Muscle of leg (tissue), 11 donors: ENCODE results near the gene TRPM5. TPM values are rescaled to one million over a fixed set of nuclear protein-coding genes. Genes with fewer than 3 reads are reported as not detected.

Experiments
- DNase-seq: peaks from one replicate; pipeline ENCODE4 v3.0.0; 2013
- H3K27ac ChIP-seq: one replicate; pipeline ENCODE4 v1.5.1; 2013; ENCODE audit warnings: mild to moderate bottlenecking, low read length, control low read depth
- H3K27me3 ChIP-seq: one replicate; pipeline ENCODE4 v1.6.1; 2013; ENCODE audit warnings: low read length; ENCODE audit not compliant: control insufficient read depth, insufficient read depth
- H3K36me3 ChIP-seq: one replicate; pipeline ENCODE4 v1.6.1; 2013; ENCODE audit warnings: low read length; ENCODE audit not compliant: control insufficient read depth, insufficient read depth
- H3K4me1 ChIP-seq: one replicate; pipeline ENCODE4 v1.6.1; 2013; ENCODE audit warnings: low read length; ENCODE audit not compliant: control insufficient read depth, insufficient read depth
- H3K4me3 ChIP-seq: one replicate; pipeline ENCODE4 v1.5.1; 2013; ENCODE audit warnings: low read length, control low read depth
- H3K9me3 ChIP-seq: replicated peaks from 2 replicates; pipeline ENCODE4 v1.6.1; 2013; ENCODE audit warnings: low read depth, low read length; ENCODE audit not compliant: control insufficient read depth
- WGBS: methylation state at CpG from one replicate; pipeline ENCODE4 v1.1.5; 2013; ENCODE audit warnings: missing lambda C conversion rate; ENCODE audit not compliant: insufficient coverage; 5-methylcytosine and 5-hydroxymethylcytosine counted together
- polyA plus RNA-seq, 8 donors: library from polyadenylated mRNA; unstranded; fragments of 120-200 nt; gene quantifications; one replicate each; pipeline versions ENCODE4 v1.2.1 to v1.2.3, GENCODE V29; 2013; ENCODE audit warnings: inconsistent platforms in 1 of 8, low replicate concordance in 1 of 8; ENCODE audit not compliant: insufficient read length in 8 of 8, insufficient read depth in 1 of 8
- total RNA-seq: library from RNA; stranded (reverse); fragments of 120-200 nt; gene quantifications from one replicate; pipeline ENCODE4 v1.2.4, GENCODE V29; 2013

TRPM5 gene
- total and polyA plus RNA-seq, 9 donors, result under 0.01 to 0.05 (median 0.04) TPM; not detected in 5

DNA sequence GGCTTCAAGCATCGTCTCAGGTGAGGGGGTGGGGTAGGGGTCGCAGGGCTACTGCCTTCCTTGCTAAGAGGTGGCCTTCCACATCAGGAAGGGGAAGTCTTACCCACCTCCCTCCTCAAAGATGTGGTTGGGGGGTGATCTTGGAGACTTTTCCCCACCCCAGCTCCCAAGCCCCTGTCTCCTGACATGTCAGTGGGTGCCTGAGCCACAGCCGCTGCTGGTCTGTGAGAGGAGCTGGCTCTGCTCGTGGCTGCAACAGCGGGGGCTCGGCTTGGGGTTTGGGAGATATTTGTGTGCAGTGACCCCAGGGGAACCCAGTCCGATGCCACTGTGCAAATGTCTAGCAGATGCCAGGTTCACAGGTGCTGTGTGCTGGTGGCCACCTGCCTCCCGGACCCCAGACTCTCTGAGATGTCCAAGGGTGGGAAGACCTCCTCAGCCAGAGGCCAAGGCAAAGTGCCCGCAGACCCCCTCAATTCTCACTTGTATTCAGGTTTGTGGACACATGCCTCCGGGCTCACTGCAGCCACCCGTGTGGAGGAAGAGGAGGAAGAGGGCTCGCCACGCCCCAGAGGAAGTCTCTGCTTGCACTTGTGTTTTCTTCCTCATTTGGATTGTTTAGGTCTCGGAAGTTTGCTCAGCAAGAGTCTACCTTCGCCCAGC, 2.4 kb upstream of the TRPM5 start:
- no peaks in the 10 kb centered on the region for H3K36me3 ChIP-seq
- H3K27me3 ChIP-seq, result peaks cover 46% of the 10 kb centered on the region
- WGBS, result 66% methylated on average over 10 of the region's 15 CpGs
- no peaks in the 10 kb centered on the region for H3K9me3 ChIP-seq
- DNase-seq, result no peak
- H3K4me3 ChIP-seq, result no peak overlapping the region
- peaks cover 34% of the 10 kb centered on the region for H3K4me1 ChIP-seq
- H3K27ac ChIP-seq, result no peak overlapping the region

DNA sequence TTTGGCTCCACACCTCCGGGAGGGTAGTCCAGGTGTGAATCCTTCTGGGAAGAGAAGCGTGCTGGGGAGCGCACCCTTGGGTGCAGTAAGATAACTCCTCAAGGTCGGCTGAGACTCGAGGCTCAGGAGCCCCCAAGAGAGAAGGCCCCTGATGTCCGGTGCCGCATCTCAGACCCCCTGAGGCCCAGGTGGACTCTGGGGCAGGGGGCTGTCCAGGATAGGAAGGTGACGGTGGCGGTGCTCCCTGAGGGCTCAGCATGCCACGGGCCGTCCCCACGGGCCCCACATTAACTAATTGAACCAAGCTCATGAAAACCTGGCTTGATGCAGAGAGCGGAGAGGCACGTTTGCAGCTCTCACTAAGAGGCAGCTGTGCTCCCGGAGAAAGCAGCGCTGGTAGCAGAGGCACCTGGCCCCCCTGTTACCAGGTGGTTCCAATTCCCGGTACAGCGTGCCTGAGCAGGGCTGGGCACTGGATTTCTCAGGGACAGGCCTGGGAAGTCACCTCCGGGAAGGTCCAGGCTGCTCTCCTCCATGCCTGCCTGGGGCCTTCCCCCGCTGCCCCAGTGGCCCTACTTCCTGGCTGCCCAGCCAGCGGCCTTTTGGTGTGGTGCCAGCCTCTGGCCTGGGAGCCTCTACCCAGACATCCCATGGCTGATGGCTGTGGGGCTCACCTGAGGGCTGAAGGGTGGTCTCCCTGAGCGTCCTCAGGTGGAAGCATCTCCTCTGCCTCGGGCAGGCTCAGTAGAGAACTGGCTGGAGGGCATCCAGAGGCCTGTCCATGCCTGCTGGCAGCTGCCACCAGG, 1.6 kb upstream of the TRPM5 start:
- Histone ChIP-seq H3K9me3 (no peaks in the 10 kb centered on the region), H3K36me3 (no peaks in the 10 kb centered on the region), H3K27ac (no peak overlapping the region), H3K4me3 (peak overlapping the region; percentile 16), H3K4me1 (peaks cover 29% of the 10 kb centered on the region), H3K27me3 (peaks cover 45% of the 10 kb centered on the region)
- 46% methylated on average over 17 of the region's 23 CpGs for WGBS
- no peak for DNase-seq

DNA sequence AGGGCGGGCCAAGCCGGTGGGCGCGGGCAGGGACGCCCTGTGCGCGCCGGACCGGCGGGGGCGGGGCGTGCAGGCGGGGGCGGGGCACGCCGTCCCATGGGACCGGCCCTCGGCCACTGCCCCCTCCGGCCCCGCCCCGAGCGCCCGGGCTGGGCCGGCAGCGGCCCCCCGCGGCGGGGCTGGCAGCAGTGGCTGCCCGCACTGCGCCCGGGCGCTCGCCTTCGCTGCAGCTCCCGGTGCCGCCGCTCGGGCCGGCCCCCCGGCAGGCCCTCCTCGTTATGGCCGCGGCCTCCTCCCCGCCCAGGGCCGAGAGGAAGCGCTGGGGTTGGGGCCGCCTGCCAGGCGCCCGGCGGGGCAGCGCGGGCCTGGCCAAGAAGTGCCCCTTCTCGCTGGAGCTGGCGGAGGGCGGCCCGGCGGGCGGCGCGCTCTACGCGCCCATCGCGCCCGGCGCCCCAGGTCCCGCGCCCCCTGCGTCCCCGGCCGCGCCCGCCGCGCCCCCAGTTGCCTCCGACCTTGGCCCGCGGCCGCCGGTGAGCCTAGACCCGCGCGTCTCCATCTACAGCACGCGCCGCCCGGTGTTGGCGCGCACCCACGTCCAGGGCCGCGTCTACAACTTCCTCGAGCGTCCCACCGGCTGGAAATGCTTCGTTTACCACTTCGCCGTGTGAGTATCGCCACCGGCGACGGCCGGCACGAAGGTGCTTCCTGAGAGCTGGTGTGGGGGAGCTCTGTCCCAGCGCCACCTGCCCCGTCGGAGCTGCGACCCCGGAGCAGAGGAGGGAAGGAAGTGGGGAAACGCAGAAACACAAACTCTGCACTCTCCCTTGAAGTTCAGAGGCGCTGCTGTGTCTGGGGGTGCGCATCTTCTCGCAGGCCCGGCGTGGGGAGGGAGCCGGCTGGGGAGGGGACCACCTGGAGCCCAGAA, 769 bp upstream of the TRPM5 start, which contains the start of gene KCNQ1:
TSS of gene KCNQ1 (plus strand) at position 188 of the 925 bp plus-strand sequence. CDS start at position 279, 91 bp downstream.
- Histone ChIP-seq H3K27me3 (peaks cover 47% of the 10 kb centered on the region), H3K9me3 (no peaks in the 10 kb centered on the region), H3K4me1 (peaks cover 29% of the 10 kb centered on the region), H3K27ac (no peak within 1 kb of the TSS), H3K36me3 (no peaks in the 10 kb centered on the region), H3K4me3 (peak within 1 kb of the TSS; percentile 16)
- DNase-seq, result peak; percentile 39
- 2% methylated on average over 115 of the region's 116 CpGs for WGBS

DNA sequence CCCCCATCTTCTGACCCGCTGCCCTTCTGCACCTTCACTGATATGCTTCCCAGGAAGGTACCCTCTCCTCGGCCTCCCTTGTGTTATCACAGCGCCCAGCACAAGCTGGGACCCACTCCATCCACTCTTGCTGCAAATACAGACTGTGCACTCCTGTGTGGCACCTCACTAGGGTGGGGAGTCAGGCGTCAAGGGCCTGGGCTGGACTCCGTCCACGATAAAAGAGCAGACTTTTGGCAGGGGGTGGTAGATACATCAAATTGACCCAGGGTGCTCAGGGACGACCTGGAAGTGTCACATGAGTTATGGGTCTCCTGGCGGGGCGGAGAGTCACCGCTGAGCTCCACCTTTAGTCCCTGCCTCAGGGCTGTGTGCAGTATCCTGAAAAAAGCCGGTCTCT, 908 bp downstream of the TRPM5 start:
- 57% methylated on average over 11 of the region's 11 CpGs for WGBS
- no peak for DNase-seq
- Histone ChIP-seq H3K9me3 (no peaks in the 10 kb centered on the region), H3K27me3 (peaks cover 43% of the 10 kb centered on the region), H3K4me3 (no peak overlapping the region), H3K4me1 (peaks cover 21% of the 10 kb centered on the region), H3K36me3 (no peaks in the 10 kb centered on the region), H3K27ac (no peak overlapping the region)

DNA sequence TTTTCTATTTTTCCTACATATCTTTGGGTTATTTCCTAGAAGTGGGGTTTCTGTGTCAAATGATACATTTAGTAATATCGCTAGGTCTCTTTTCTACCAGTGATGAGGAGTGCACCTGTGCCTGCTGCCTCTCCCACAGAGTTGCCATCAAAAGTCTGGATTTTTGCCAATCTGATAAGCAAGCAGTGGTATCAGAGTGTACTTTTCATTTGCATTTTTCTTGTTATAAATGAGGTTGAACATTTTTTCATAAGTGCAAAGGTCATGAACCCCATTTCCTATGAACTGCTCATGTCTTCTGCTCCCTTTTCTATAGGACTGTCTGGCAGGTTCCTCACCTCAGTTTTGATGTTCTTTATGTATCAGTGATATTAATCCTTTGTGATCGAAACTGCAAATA, 1.7 kb downstream of the TRPM5 start:
- DNase-seq, result no peak
- no peaks in the 10 kb centered on the region for H3K9me3 ChIP-seq
- H3K27me3 ChIP-seq, result peaks cover 42% of the 10 kb centered on the region
- H3K27ac ChIP-seq, result no peak overlapping the region
- no CpG with 5 or more reads among the region's 2 CpGs for WGBS
- H3K4me1 ChIP-seq, result peaks cover 12% of the 10 kb centered on the region
- H3K4me3 ChIP-seq, result no peak overlapping the region
- H3K36me3 ChIP-seq, result no peaks in the 10 kb centered on the region

DNA sequence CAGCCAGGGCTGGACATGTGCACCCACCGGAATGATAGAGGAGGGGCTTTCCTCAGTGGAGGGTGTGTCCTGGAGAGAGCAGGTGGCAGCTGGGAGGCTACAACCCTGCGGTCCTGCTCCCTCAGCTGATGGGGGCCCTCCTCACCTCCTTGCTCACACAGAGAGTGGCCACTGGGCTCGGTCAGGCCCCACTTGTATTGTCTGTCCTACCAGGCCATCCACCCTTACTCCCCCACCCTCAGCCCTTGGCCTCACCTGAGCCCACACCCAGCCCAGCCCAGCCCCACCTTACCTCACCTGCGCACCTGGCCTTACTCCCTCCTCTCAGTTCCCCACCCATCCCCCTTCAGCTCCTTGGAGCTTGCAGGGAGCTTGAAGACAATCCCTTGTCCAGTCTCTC, 3.1 kb downstream of the TRPM5 start:
- Histone ChIP-seq H3K9me3 (no peaks in the 10 kb centered on the region), H3K36me3 (no peaks in the 10 kb centered on the region), H3K4me3 (no peak overlapping the region), H3K4me1 (peaks cover 8% of the 10 kb centered on the region), H3K27me3 (peaks cover 41% of the 10 kb centered on the region), H3K27ac (no peak overlapping the region)
- 60% methylated on average over 3 of the region's 4 CpGs for WGBS
- no peak for DNase-seq

DNA sequence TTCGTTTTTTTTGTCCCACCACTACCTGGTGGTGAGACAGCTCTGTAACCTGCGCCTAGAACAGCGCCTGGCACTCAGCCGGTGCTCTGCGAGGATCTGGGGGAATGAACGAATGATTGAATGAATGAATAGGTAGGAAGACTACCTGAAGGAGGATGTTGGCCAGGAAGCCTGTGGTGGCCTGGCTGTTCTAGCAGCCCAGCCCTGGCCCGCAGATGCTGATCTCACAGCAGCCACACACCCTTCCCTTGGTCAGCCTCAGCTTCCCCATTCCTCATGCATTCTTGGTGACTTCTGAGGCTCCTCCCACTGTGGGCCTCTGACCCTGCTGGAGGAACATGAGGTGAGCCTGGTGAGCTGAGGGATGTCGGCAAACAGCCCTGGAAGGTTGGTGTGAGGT, 3.7 kb downstream of the TRPM5 start:
- no peak overlapping the region for H3K27ac ChIP-seq
- no peaks in the 10 kb centered on the region for H3K9me3 ChIP-seq
- peaks cover 36% of the 10 kb centered on the region for H3K27me3 ChIP-seq
- 63% methylated on average over 2 of the region's 8 CpGs for WGBS
- no peak for DNase-seq
- H3K4me3 ChIP-seq, result no peak overlapping the region
- H3K4me1 ChIP-seq, result peaks cover 3% of the 10 kb centered on the region
- no peaks in the 10 kb centered on the region for H3K36me3 ChIP-seq

DNA sequence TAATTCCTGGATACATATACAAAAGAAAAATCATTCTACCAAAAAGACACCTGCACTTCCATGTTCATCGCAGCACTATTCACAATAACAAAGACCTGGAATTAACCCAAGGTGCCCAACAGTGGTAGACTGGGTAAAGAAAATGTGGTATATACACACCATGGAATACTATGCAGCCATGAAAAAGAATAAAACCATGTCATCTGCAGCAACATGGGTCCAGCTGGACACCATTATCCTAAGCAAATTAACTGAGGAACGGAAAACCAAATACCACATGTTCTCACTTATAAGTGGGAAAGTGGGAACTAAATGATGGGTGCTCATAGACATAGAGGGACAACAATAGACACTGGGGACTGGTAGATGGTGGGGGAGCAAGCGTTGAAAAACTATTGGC, 4.5 kb downstream of the TRPM5 start:
- Histone ChIP-seq H3K9me3 (no peaks in the 10 kb centered on the region), H3K27me3 (peaks cover 31% of the 10 kb centered on the region), H3K4me3 (no peak overlapping the region), H3K36me3 (no peaks in the 10 kb centered on the region), H3K4me1 (no peaks in the 10 kb centered on the region), H3K27ac (no peak overlapping the region)
- DNase-seq, result no peak
- WGBS, result no CpG with 5 or more reads among the region's 3 CpGs

DNA sequence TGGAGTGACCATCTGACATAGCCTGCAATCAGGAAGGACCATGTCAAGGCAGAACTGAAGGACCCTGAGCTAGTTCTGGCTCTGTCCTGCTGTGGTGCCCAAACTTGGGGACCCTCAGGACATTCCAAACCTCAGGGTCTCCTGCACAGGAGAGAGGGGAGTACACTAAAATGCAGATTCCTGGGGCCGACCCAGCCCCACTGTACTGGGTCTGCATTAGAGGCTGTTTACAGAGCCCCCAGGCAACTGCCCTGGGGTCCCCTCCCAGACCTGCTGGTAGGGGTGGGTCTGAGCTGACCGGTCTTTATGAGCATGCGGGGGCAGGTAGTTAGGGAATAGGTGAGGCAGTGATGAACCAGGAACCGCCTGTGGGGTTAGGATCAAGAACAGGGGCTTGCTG, 6.8 kb downstream of the TRPM5 start:
- Histone ChIP-seq H3K27ac (no peak overlapping the region), H3K27me3 (peaks cover 17% of the 10 kb centered on the region), H3K4me1 (no peaks in the 10 kb centered on the region), H3K36me3 (no peaks in the 10 kb centered on the region), H3K4me3 (no peak overlapping the region), H3K9me3 (no peaks in the 10 kb centered on the region)
- 74% methylated on average over 3 of the region's 4 CpGs for WGBS
- DNase-seq, result no peak
